ENCODE results near the gene BCCIP.

Gene BCCIP

GRCh38 chr10:125844751-125845221, 21.4 kb downstream of the BCCIP start:
- ATAC-seq: no peak

GRCh38 chr10:125845617-125846016, 22.3 kb downstream of the BCCIP start:
- ATAC-seq: no peak

GRCh38 chr10:125846894-125847293, 23.5 kb downstream of the BCCIP start:
- ATAC-seq: no peak

- ATAC-seq: no peak
Observed at GRCh38 chr10:125848371-125848770, 25.0 kb downstream of the BCCIP start.

GRCh38 chr10:125848857-125849256, 25.5 kb downstream of the BCCIP start:
- ATAC-seq: no peak

- no peak for ATAC-seq
Observed at GRCh38 chr10:125849448-125849847, 26.1 kb downstream of the BCCIP start.

GRCh38 chr10:125850766-125851731, 27.7 kb downstream of the BCCIP start:
- no peak for ATAC-seq

- ATAC-seq: no peak
Observed at GRCh38 chr10:125852487-125852886, 29.1 kb downstream of the BCCIP start.

- no peak for ATAC-seq
Observed at GRCh38 chr10:125857185-125857760, 33.9 kb downstream of the BCCIP start.

GRCh38 chr10:125859128-125859817, 35.9 kb downstream of the BCCIP start:
- no peak for ATAC-seq

- no peak for ATAC-seq
Observed at GRCh38 chr10:125865120-125865519, 41.8 kb downstream of the BCCIP start.

- no peak for ATAC-seq
Observed at GRCh38 chr10:125866421-125867029, 43.2 kb downstream of the BCCIP start.

GRCh38 chr10:125868372-125868975, 45.1 kb downstream of the BCCIP start:
- ATAC-seq: no peak

- ATAC-seq: no peak
Observed at GRCh38 chr10:125871338-125871737, 48.0 kb downstream of the BCCIP start.

- no peak for ATAC-seq
Observed at GRCh38 chr10:125878957-125879835, 55.9 kb downstream of the BCCIP start.

- ATAC-seq: no peak
Observed at GRCh38 chr10:125880719-125881118, 57.4 kb downstream of the BCCIP start.

- no peak for ATAC-seq
Observed at GRCh38 chr10:125881192-125881591, 57.8 kb downstream of the BCCIP start, which contains the start of gene DHX32. DHX32 (minus strand) TSS chr10:125881292; CDS start chr10:125880824, 468 bp downstream.

GRCh38 chr10:125882596-125882995, 59.2 kb downstream of the BCCIP start:
- no peak for ATAC-seq

- no peak for ATAC-seq
Observed at GRCh38 chr10:125883211-125883610, 59.9 kb downstream of the BCCIP start.

Data from activated CD4-positive, CD25-positive, alpha-beta regulatory T cell treated with anti-CD3 and anti-CD28 coated beads, Interleukin-2, amount 50 U/mL, for 24 hours (primary cell).